Left ventricle myocardium superior (tissue), 1 donor: ENCODE measurements around the gene RAB17. TPM values are rescaled to one million over a fixed set of nuclear protein-coding genes. Genes with fewer than 3 reads are reported as not detected.
"Not testable (repeated sequence)": the region's sequence is repeated elsewhere in the genome, so short reads cannot be mapped to it uniquely, and the experiment has no call there.

Source experiments
- ATAC-seq: fragments of 200-7000 bp; cut with Tn5 transposase; one replicate; pipeline ENCODE4 v1.9.1; 2020; ENCODE audit warnings: mild to moderate bottlenecking, moderate library complexity
- DNase-seq: peaks from one replicate; pipeline ENCODE4 v3.0.0-alpha.2; 2020
- intact Hi-C: fragments of 100-400 bp; cut with micrococcal nuclease; formaldehyde crosslinking; loops from one replicate; pipeline ENCODE4 v1.11.0; 2022
- total RNA-seq: library from RNA; stranded (reverse); fragmentation: NEBNext Ultra II Directional; extraction: Animal tissue kit (Norgen Biotek cat#: 25700); gene quantifications from one replicate; pipeline ENCODE4 v1.2.1, GENCODE V29; 2021
- donor health status: DM: no; HTN: yes; CAD: no; lungs with severe emphysema.

The RAB17 gene
- total RNA-seq, 1 donor from 2014 or later: 3.2 TPM

DNA sequence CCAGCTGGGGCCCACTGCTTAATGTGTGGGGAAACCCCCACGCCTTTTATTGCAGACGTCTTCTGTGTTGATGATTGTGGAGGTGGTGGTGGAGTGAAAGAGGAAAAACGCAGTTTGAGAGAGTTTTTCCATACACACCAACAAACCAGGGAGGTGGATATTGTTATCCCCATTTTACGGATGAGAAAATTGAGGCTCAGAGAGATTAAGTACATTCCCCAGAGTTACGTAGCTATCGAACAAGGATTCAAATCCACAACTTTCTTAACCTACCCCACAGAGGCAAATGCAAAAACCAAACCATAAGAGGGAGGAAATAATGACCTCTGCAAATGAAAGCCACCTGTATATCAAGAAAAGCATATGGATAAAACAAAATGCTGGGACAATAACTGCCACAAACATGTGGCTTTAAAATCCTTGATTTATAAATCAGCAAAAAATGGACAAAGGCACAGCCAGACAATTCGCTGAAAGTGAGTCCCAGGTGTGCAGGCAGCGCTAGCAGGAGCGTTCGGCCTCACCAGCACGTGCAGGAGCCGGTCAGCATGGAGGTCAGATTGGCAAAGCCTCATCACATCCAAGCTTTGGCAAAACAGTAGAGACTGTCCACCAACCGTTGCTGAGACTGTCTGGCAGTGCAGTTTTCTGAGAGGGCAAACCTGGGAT is 12.6 kb upstream of the RAB17 start:
- intact Hi-C loops: loop anchor here (10.0 kb wide), 1 partner anchor 72 kb away; no protein-coding TSS in a partner anchor
- no peak for ATAC-seq

DNA sequence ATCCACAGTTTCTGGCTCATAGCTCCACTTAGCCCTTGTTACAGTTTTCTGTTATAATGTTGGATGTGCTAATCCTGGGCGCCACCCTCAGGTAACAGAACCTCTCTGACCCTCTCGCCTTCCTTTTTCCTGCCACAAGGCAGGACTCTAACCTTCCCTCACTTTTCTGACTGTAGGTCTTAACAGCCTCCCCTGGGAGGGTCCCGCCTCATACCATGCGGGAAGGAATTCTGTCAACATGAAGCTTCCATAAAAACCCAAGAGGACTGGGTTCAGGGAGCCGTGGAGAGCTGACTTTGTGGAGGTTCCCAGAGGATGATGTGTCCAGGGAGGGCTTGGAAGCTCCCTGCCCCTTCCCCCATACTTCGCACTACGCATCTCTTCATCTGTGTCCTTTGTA is 11.9 kb upstream of the RAB17 start:
- intact Hi-C loops: loop anchor here (10.0 kb wide), 1 partner anchor 72 kb away; no protein-coding TSS in a partner anchor
- DNase-seq: no peak
- ATAC-seq: no peak

More for the DNA sequence above, 12.6 kb upstream of the RAB17 start:
- no peak for DNase-seq

- intact Hi-C loops: loop anchor here (10.0 kb wide), 1 partner anchor 73 kb away; no protein-coding TSS in a partner anchor
- ATAC-seq: peak; percentile 5
- DNase-seq: no peak
These were observed 11.1 kb upstream of the RAB17 start for GRCh38 chr2:237601453-237602116.

DNA sequence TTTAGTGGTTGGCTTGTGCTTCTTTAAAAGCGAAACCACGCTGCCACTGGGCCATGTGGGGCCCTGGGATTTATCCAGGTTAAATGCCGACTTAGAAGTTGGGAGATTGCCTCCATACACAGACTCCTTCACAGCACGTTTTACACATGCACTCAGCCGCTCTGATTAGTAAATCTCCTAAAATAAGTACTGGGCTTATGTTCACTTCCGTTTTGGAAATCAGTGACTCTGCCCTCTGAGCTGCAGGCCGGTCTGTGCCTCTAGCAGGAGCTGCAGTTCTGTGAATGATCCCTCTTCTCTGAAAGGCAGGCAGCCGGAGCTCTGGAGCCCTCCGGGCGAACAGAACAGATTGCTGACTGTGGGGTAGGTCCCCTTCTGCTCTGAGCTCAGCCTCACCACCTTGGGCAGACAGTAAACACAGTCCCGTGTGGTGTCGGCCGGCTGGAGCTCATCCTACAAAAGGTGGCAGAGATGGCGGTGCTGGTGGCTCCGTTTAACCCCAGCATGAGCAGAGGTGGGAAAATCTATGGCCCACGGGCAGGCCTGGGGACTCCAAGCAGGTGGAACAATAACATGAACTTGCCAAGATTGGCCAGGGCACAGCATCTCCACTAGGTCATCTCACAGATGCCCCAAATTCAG is 9.8 kb upstream of the RAB17 start:
- peak; percentile 72 for DNase-seq
- peak; percentile 88 for ATAC-seq
- intact Hi-C loops: loop anchor here (10.0 kb wide), 1 partner anchor 74 kb away; no protein-coding TSS in a partner anchor

DNA sequence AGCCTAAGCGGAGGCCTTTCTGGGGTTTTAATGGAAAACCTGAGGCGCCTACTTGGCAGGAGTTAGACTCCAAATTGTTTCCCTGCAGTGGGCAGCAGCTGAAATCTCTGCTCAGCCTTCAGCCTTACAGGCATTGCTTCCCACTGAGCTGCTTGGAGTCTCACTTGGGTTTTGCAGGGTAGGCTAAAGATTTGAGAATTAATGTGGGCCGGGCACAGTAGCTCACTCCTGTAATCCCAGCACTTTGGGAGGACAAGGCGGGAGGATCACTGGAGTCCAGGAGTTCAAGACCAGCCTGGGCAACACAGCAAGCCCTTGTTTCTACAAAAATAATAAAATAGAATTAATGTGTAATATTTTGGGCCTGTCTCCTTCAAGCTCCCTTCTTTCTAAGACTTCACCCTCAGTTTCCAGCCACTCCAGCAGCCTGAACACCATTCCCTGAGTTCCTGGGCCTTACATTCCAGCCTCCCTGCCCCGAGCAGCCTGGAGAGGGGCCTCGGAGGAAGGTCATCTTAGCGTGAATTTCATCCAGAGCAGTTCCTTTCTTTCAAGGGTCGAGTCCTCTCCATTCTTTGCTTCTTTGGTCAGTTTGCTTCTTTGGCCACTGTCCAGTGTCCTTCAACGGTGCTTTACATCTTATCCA is 9.1 kb upstream of the RAB17 start:
- ATAC-seq (no peak), DNase-seq (no peak)
- intact Hi-C loops: loop anchor here (10.0 kb wide), 1 partner anchor 75 kb away; no protein-coding TSS in a partner anchor

DNA sequence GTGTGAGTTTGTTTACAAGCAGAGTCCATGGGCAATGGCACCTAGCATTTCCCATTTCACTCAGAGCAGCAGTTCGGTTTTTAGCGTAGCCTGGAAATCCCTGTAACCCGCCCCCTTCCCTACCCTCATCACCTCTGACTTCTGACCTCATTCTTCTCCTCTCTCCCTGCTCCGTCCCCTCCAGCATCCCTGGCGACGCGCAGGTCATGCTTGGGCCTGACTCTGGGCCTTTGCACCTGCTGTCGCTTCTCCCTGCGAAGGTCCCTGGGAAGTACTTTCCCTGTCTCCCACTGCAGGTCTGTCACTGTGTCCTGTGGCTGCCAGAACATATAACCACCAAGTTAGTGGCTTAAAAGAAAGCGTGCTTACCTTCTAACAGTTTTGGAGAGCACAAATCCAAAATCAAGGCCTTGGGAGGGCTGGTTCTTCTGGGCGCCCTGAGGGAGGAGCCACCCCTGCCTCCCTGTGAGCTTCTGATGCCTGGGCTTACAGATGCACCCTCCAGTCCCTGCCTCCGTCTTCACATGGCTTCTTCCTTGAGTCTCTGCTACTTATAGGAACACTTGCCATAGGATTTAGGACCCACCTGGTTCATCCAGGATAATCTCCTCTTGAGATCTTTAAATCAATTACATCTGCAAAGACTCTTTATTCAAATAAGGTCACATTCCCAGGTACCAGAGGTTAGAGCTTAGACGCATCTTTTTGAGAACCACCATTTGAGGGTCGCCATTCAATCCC is 8.1 kb upstream of the RAB17 start:
- ATAC-seq (no peak), DNase-seq (no peak)
- intact Hi-C loops: no loop called here

DNA sequence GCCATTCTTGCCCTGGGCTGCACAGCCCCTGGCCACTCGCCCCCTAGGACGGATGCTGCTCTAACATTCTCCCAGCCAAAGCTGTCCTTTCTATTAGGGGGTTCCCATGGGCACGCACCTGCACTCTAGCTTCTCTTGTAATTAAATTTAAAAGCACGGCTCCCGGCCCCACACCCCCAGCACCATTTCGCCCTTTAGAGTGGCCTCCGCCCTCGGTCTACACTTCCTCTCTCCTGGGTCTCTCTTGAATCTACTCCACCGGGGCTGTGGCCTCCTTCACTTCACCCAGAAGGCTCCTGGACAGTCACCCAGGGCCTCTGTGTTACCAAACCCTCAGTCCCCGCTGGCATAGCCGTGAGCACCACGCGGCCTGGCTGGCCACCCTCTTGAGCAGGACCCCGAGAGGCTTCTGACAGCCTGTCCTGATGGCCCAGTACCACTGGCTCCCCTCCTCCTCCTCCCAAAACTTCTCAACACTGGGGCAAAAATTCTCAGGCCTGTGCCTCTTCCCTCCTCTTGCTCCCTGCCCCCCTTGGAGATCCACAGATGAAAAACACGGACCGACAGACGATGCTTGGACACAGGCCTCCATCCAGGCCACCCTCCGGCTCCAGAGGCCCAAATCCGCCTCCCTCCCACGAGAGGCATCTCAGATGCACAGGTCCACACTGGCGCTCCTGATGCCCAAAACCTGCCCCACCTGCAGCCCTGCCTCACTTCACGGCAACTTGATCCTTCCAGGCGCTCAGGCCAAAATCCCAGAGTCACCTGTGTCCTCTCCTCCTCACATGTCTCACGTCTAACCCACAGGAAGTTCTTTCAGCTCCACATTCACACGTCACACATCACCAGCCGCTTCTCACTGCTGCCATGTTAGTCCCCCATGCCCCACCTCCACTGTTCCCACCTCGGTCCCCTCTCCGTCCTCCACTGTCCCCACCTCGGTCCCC is 6.9 kb upstream of the RAB17 start:
- ATAC-seq: no peak
- intact Hi-C loops: no loop called here

GRCh38 chr2:237596520-237597195 is 6.1 kb upstream of the RAB17 start:
- ATAC-seq (no peak), DNase-seq (no peak)
- intact Hi-C loops: no loop called here

More for the DNA sequence above, 6.9 kb upstream of the RAB17 start:
- DNase-seq: no peak

DNA sequence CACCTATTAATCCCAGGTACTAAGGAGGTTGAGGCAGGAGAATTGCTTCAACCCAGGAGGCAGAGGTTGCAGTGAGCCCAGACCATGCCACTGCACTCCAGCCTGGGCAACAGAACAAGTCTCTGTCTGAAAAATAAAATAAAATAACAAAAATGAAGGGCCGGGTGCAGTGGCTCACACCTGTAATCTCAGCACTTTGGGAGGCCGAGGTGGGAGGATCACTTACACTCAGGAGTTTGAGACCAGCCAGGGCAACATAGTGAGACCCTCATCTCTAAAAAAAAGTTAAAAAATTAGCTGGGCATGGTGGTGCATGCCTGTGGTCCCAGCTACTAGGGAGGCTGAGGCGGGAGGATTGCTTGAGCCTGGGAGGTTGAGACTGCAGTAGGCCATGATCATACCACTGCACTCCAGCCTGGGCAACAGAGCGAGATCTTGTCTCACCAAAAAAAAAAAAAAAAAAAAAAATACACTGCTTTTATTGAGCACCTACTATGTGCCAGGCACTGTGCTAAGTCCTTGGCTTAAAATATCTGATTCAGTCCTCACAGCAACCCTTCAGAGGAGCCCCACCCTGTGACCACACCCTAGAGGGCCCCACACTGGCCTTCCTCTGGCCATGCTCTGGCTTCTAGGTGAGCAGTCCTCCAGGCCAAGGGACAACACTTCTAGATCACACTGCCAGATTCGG is 5.4 kb upstream of the RAB17 start:
- DNase-seq, ATAC-seq, intact Hi-C loops: not testable (repeated sequence)

- ATAC-seq (peak; percentile 39), DNase-seq (no peak)
- intact Hi-C loops: no loop called here
These were observed 4.0 kb upstream of the RAB17 start for GRCh38 chr2:237594514-237594871.

DNA sequence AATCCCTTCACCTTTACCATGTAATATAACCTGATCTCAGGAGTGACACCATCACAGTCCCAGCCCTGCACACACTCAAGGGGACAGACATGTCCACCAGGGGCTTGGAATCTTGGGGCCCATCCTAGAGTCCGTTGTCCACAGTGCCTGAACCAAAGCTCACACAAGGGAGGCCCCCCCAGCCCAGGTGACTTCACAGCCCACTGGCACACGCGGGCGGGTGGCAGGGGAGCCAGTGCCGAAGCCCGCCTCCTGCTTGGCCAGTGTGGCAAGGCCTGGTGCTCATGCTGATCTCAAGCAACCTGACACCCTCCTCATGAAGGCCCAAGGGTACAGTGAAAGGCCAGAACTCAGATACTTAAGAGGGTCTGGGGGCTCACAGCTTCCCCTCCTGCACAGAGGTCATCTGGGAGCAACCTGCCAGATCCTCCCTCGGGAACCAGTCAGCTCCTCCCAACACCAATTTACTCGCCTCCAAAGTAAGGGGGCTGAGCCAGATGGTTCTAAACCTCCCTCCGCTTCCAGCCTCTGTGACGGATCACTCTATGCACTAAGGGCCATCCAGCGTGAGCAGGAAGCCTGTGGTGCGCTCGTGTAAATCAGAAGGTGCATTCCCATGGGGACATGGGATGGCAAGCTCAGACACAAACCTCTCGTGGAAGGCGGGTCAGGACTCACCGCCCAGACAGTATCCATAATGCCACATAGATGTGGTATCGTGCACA is 3.2 kb upstream of the RAB17 start:
- ATAC-seq (no peak), DNase-seq (no peak)
- intact Hi-C loops: no loop called here

- intact Hi-C loops: no loop called here
- ATAC-seq (no peak), DNase-seq (no peak)
These were observed 2.5 kb upstream of the RAB17 start for GRCh38 chr2:237593036-237593435.

GRCh38 chr2:237592425-237592980 is 2.0 kb upstream of the RAB17 start:
- intact Hi-C loops: no loop called here
- DNase-seq (no peak), ATAC-seq (no peak)

DNA sequence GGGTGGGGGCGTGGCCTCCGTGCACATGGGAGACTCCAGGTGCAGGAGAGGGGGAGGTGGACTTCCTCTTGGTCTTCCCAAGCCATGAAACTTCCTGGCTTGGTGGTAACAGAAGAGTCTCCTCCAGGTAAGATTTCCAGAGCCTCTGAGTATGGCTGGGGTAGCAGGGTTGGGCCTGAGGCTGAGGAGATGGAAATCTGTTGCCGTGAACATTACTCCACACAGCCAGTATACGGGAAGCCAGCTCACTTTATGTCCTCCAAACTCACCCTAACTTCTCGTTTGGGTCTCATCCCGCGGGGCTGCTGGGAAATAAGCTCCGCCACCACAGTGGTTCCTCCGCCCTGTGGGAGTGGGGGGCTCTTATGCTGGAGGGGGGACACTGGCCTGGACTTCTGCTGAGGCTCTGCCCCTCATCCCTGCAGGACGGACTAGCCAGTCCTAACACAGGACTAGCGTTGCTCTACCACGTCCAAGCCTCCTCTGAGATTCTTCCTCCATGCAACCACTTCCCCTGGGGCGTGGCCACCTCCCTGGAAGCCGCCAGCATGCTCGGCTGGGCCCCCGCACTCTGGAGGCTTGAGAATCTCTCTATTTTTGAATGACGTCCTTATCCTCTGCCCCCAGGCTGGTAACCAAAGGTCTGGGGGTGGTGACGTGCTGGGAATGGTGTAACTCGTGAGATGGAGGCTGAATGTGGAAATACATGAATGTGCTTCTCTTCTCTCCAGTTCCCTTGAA is 777 bp upstream of the RAB17 start:
- DNase-seq (no peak), ATAC-seq (no peak)
- intact Hi-C loops: no loop called here

DNA sequence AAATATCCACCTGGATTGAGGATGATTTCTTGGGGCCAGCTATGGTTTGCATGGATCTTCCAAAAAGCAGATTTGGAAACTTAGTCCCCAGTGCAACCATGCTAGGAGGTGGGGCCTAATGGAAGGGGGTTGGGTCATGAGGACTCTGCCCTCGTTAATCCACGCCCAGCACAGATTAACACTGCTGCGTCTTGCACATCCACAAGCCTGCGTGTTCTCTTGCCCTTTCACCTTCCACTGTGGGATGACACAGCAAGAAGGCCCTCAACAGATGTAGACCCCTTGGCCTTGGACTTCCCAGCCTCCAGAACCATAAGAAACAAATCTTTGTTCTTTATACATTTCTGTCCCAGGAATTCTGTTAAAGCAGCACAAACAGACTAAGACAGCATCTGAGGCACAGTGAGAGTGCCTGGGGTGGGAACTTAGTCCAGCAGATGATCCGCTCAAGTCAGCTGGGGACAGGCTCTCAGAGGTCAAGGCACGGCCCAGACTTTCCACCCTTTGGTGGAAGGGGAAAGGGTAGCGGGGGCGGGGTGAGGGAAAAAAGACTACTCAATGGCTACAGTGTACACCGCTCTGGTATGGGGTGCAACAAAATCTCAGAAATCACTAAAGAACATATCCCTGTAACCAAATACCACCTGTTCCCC is 2.4 kb downstream of the RAB17 start:
- intact Hi-C loops: no loop called here
- DNase-seq (no peak), ATAC-seq (no peak)
